PC-9 (cell line): ENCODE results near the gene CNTN4. TPM values are rescaled to one million over a fixed set of nuclear protein-coding genes. Genes with fewer than 3 reads are reported as not detected.

Source experiments
- BruUV-seq: library from RNA; stranded (reverse); fragments of 400-500 nt; replicated peaks from 2 replicates; lab custom pipeline; 2021; lab: Mats Ljungman, UMichigan
- CTCF ChIA-PET: fragments of 300-600 bp; sonication (Branson Sonifier 250); formaldehyde crosslinking; loops from one replicate; lab custom pipeline; 2022; ENCODE audit warnings: antibody characterized with exemption; lab: Charles Lee
- POLR2A ChIA-PET: fragments of 300-600 bp; sonication (Branson Sonifier 250); formaldehyde crosslinking; loops from one replicate; lab custom pipeline; 2022; ENCODE audit warnings: antibody characterized with exemption; ENCODE audit not compliant: unreplicated experiment; lab: Charles Lee
- DNase-seq, 2 experiments: peaks; one replicate each; pipeline versions ENCODE4 v3.0.0 to v3.0.0-alpha.2; 2015 to 2022; ENCODE audit warnings: mixed read lengths in 1 of 2
- H2AFZ ChIP-seq: fragments of 200-600 bp; sonication (generic); 2 replicates; pipeline ENCODE4 v1.8.1; 2017; ENCODE audit warnings: antibody characterized with exemption
- H3F3A ChIP-seq: fragments of 200-600 bp; sonication (generic); 2 replicates; pipeline ENCODE4 v1.8.1; 2017; ENCODE audit warnings: antibody characterized with exemption, mild to moderate bottlenecking, low read depth; ENCODE audit not compliant: insufficient read depth
- H3K27ac ChIP-seq: fragments of 200-600 bp; sonication (generic); 2 replicates; pipeline ENCODE4 v1.6.1; 2016; ENCODE audit warnings: mixed run types
- H3K27me3 ChIP-seq: fragments of 200-600 bp; sonication (generic); 2 replicates; pipeline ENCODE4 v1.6.1; 2016; ENCODE audit warnings: low read depth, mixed run types; ENCODE audit not compliant: insufficient read depth
- H3K36me3 ChIP-seq: fragments of 200-600 bp; sonication (generic); 2 replicates; pipeline ENCODE4 v1.6.1; 2016; ENCODE audit warnings: low read depth, mixed run types
- H3K4me1 ChIP-seq: fragments of 200-600 bp; sonication (generic); replicated peaks from 2 replicates; pipeline ENCODE4 v1.6.1; 2016; ENCODE audit warnings: mixed run types; ENCODE audit not compliant: insufficient read depth
- H3K4me2 ChIP-seq: fragments of 200-600 bp; sonication (generic); 2 replicates; pipeline ENCODE4 v1.6.1; 2017; ENCODE audit warnings: mixed run types
- H3K4me3 ChIP-seq: fragments of 200-600 bp; sonication (generic); 2 replicates; pipeline ENCODE4 v1.6.1; 2016; ENCODE audit warnings: mixed run types
- H3K79me2 ChIP-seq: fragments of 200-600 bp; sonication (generic); 2 replicates; pipeline ENCODE4 v1.6.1; 2017; ENCODE audit warnings: low read depth, mixed run types
- H3K9me2 ChIP-seq: fragments of 200-600 bp; sonication (generic); 2 replicates; pipeline ENCODE4 v1.8.1; 2017; ENCODE audit warnings: mild to moderate bottlenecking; ENCODE audit not compliant: insufficient read depth
- H3K9me3 ChIP-seq: fragments of 200-600 bp; sonication (generic); 2 replicates; pipeline ENCODE4 v1.8.1; 2016; ENCODE audit warnings: low read depth; ENCODE audit not compliant: insufficient read depth
- H4K20me1 ChIP-seq: fragments of 200-600 bp; sonication (generic); 2 replicates; pipeline ENCODE4 v1.8.1; 2017; ENCODE audit not compliant: insufficient read depth
- EZH2 ChIP-seq: fragments of 200-600 bp; sonication (generic); IDR thresholded peaks from 2 replicates; pipeline ENCODE4 v1.8.0; 2017; ENCODE audit warnings: antibody characterized with exemption, low read depth
- intact Hi-C: fragments of 100-400 bp; cut with micrococcal nuclease; formaldehyde crosslinking; loops from one replicate; pipeline ENCODE4 v1.10.0; 2022; ENCODE audit not compliant: unreplicated experiment
- total RNA-seq: library from RNA; stranded (reverse); gene quantifications from 2 replicates; pipeline ENCODE4 v1.2.3, GENCODE V29; 2021
- TF ChIP-seq, protein P1 (sequence below): fragments of 200-600 bp; sonication (generic); conservative IDR thresholded peaks from 2 replicates; pipeline ENCODE4 v1.6.1; 2017; ENCODE audit warnings: mixed run types, antibody characterized with exemption, mild to moderate bottlenecking, moderate library complexity

CNTN4 gene
- total RNA-seq, 1 experiment from 2014 or later, result not detected

DNA sequence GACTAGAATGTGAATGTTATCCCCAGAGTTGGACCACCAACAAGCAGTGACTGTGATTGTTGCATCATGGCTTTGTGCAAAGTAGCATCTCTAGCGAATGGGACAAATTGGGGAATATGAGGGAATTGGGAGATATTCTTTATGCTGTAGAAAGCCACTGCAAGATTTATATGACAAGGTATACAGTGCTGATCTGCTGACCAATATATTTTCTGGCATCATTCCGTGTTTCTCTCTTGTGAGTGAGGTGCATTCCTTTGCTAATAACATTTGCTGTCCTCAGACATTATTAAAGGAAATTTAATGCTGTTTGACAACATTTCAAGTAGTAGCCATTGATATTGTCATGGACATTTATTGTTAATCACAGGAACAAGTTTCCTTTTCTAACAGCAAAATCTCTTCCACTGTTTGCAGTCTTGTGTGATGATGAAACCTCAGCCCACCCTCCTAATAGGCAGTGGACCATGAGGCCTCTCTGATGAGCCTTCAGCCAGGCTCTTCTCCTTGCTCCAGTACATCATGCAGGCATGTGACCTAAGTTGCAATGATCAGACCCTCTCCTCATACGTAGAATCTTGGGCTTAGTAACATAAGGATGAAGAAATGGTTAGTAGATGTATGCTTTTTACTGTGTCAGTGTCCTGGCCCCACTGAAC lies 16.1 kb downstream of the CNTN4 start:
- TF ChIP-seq EZH2, result no peak
- TF ChIP-seq, protein P1, sequence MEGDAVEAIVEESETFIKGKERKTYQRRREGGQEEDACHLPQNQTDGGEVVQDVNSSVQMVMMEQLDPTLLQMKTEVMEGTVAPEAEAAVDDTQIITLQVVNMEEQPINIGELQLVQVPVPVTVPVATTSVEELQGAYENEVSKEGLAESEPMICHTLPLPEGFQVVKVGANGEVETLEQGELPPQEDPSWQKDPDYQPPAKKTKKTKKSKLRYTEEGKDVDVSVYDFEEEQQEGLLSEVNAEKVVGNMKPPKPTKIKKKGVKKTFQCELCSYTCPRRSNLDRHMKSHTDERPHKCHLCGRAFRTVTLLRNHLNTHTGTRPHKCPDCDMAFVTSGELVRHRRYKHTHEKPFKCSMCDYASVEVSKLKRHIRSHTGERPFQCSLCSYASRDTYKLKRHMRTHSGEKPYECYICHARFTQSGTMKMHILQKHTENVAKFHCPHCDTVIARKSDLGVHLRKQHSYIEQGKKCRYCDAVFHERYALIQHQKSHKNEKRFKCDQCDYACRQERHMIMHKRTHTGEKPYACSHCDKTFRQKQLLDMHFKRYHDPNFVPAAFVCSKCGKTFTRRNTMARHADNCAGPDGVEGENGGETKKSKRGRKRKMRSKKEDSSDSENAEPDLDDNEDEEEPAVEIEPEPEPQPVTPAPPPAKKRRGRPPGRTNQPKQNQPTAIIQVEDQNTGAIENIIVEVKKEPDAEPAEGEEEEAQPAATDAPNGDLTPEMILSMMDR, result no peak
- no peaks in the 10 kb centered on the region for H3F3A ChIP-seq
- H3K9me2 ChIP-seq, result no peaks in the 10 kb centered on the region
- H3K27ac ChIP-seq, result no peak overlapping the region
- intact Hi-C loops, result no loop called here
- no TSS peak for BruUV-seq
- H3K36me3 ChIP-seq, result no peaks in the 10 kb centered on the region
- H3K4me2 ChIP-seq, result no peak overlapping the region
- H3K4me1 ChIP-seq, result no peaks in the 10 kb centered on the region
- DNase-seq, result no peak
- H4K20me1 ChIP-seq, result no peaks in the 10 kb centered on the region
- ChIA-PET CTCF (no interaction called here), POLR2A (no interaction called here)
- no peaks in the 10 kb centered on the region for H3K27me3 ChIP-seq
- H3K4me3 ChIP-seq, result no peak overlapping the region
- no peaks in the 10 kb centered on the region for H3K79me2 ChIP-seq
- no peak overlapping the region for H2AFZ ChIP-seq
- no peaks in the 10 kb centered on the region for H3K9me3 ChIP-seq

DNA sequence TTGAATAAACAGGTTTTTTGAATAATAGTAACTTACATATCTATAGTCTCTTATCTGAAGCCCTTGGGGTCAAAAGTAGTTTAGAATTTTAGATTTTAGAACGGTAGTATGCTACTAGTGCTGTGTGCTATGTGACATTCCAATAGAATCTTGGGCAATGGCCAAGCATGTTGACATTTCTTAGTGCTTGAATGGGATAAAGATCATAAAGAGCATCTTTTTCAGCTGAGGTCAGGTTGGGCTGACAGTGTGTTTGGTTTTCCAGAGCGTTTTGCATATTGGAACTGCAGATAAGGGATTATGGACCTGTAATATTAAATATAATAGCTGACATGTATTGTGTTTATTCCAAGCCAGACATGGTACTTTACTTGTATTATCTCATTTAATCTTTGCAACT lies 32.1 kb downstream of the CNTN4 start:
- Histone ChIP-seq H3K79me2 (no peaks in the 10 kb centered on the region), H3K4me2 (no peak overlapping the region), H4K20me1 (no peaks in the 10 kb centered on the region), H3K27ac (no peak overlapping the region), H3K4me3 (no peak overlapping the region), H2AFZ (no peak overlapping the region), H3K9me2 (no peaks in the 10 kb centered on the region), H3K27me3 (no peaks in the 10 kb centered on the region), H3K4me1 (no peaks in the 10 kb centered on the region), H3K36me3 (no peaks in the 10 kb centered on the region), H3F3A (no peaks in the 10 kb centered on the region), H3K9me3 (no peaks in the 10 kb centered on the region)
- intact Hi-C loops, result no loop called here
- POLR2A ChIA-PET, result no interaction called here
- TF ChIP-seq EZH2, result no peak
- TF ChIP-seq, protein P1, result no peak
- BruUV-seq, result no TSS peak
- CTCF ChIA-PET, result no interaction called here
- DNase-seq, result no peak

- DNase-seq, result no peak
- no peak overlapping the region for H2AFZ ChIP-seq
- H3K4me1 ChIP-seq, result no peaks in the 10 kb centered on the region
- H3K4me3 ChIP-seq, result no peak overlapping the region
- H3K4me2 ChIP-seq, result no peak overlapping the region
- no peak overlapping the region for H3K27ac ChIP-seq
- H3K79me2 ChIP-seq, result no peaks in the 10 kb centered on the region
- TF ChIP-seq, protein P1, result no peak
- no peak for TF ChIP-seq EZH2
- H4K20me1 ChIP-seq, result no peaks in the 10 kb centered on the region
- POLR2A ChIA-PET, result no interaction called here
- no peaks in the 10 kb centered on the region for H3K9me3 ChIP-seq
- intact Hi-C loops, result no loop called here
- no TSS peak for BruUV-seq
- no peaks in the 10 kb centered on the region for H3F3A ChIP-seq
- H3K9me2 ChIP-seq, result no peaks in the 10 kb centered on the region
- H3K36me3 ChIP-seq, result no peaks in the 10 kb centered on the region
- H3K27me3 ChIP-seq, result no peaks in the 10 kb centered on the region
- CTCF ChIA-PET, result no interaction called here
These were observed 34.5 kb downstream of the CNTN4 start for GRCh38 chr3:2133146-2133545.
